HEK293 (cell line): Measurements from ENCODE around the gene TAC3.

Experiments used
- CTCF ChIA-PET: fragments of 350-600 bp; formaldehyde crosslinking; extraction: SDS; loops from one replicate; lab custom pipeline; 2021; ENCODE audit warnings: antibody characterized with exemption; lab: Yijun Ruan, JAX
- POLR2A ChIA-PET: fragments of 300-600 bp; formaldehyde crosslinking; extraction: SDS; loops from one replicate; lab custom pipeline; 2020; ENCODE audit warnings: antibody characterized with exemption, inconsistent platforms; lab: Yijun Ruan, JAX
- H3K27ac ChIP-seq: fragments of 200-500 bp; sonication (Bioruptor generic); 2 replicates; pipeline ENCODE4 v1.5.1; 2014; ENCODE audit warnings: low read depth, low read length, control low read depth, inconsistent platforms; ENCODE audit errors: extremely low read depth
- H3K36me3 ChIP-seq, 2 experiments: fragments of 200-500 bp in 1 of 2; sonication (Bioruptor generic) in 1 of 2; 1 replicate in 1 of 2; 2 replicates in 1 of 2; pipeline ENCODE4 v1.5.1; 2014 to 2017; ENCODE audit warnings: inconsistent platforms in 2 of 2, low read length in 2 of 2; ENCODE audit not compliant: control insufficient read depth in 2 of 2, insufficient read depth in 1 of 2
- H3K4me1 ChIP-seq: fragments of 200-500 bp; sonication (Bioruptor generic); 2 replicates; pipeline ENCODE4 v1.5.1; 2014; ENCODE audit warnings: mild to moderate bottlenecking, low read length, inconsistent platforms; ENCODE audit not compliant: control insufficient read depth, insufficient read depth
- H3K4me3 ChIP-seq: 2 replicates; pipeline ENCODE4 v1.5.1; 2011; ENCODE audit warnings: low read depth, mild to moderate bottlenecking, control low read depth, low read length, moderate library complexity
- H3K9me3 ChIP-seq: fragments of 200-500 bp; sonication (Bioruptor generic); 2 replicates; pipeline ENCODE4 v1.5.1; 2014; ENCODE audit warnings: low read depth, low read length, inconsistent platforms; ENCODE audit not compliant: control insufficient read depth, insufficient read depth
- HOXA7 ChIP-seq: sonication (generic); formaldehyde crosslinking; IDR thresholded peaks from 2 replicates; pipeline ENCODE4 v1.8.1; 2022; ENCODE audit warnings: missing genetic modification reagents, borderline replicate concordance
- KLF1 ChIP-seq: fragments of 450-650 bp; formaldehyde crosslinking; IDR thresholded peaks from 2 replicates; pipeline ENCODE4 v1.5.1; 2016; ENCODE audit warnings: missing biosample characterization, missing genetic modification characterization
- KLF7 ChIP-seq: fragments of 450-650 bp; formaldehyde crosslinking; IDR thresholded peaks from 2 replicates; pipeline ENCODE4 v1.5.1; 2016; ENCODE audit warnings: missing biosample characterization, missing genetic modification characterization, borderline replicate concordance
- MYNN ChIP-seq: fragments of 450-650 bp; formaldehyde crosslinking; IDR thresholded peaks from 2 replicates; pipeline ENCODE4 v1.5.1; 2016; ENCODE audit warnings: missing biosample characterization, missing genetic modification characterization, borderline replicate concordance
- SETDB1 ChIP-seq: IDR thresholded peaks from one replicate; pipeline ENCODE4 v1.6.1; 2017; ENCODE audit warnings: mild to moderate bottlenecking, low read length, moderate library complexity, mixed read lengths; ENCODE audit not compliant: insufficient read length
- ZBTB1 ChIP-seq: fragments of 450-650 bp; formaldehyde crosslinking; IDR thresholded peaks from 2 replicates; pipeline ENCODE4 v1.5.1; 2016; ENCODE audit warnings: missing biosample characterization, missing genetic modification characterization
- ZBTB17 ChIP-seq: fragments of 450-650 bp; formaldehyde crosslinking; IDR thresholded peaks from 2 replicates; pipeline ENCODE4 v1.5.1; 2016; ENCODE audit warnings: missing biosample characterization, missing genetic modification characterization
- ZBTB20 ChIP-seq: fragments of 450-650 bp; formaldehyde crosslinking; IDR thresholded peaks from 2 replicates; pipeline ENCODE4 v1.5.1; 2016; ENCODE audit warnings: missing biosample characterization, missing genetic modification characterization
- ZBTB8A ChIP-seq: fragments of 450-650 bp; formaldehyde crosslinking; IDR thresholded peaks from 2 replicates; pipeline ENCODE4 v1.5.1; 2016; ENCODE audit warnings: missing biosample characterization, missing genetic modification characterization
- ZNF121 ChIP-seq: fragments of 450-650 bp; formaldehyde crosslinking; IDR thresholded peaks from 2 replicates; pipeline ENCODE4 v1.5.1; 2016; ENCODE audit warnings: missing biosample characterization, missing genetic modification characterization
- ZNF175 ChIP-seq: fragments of 450-650 bp; formaldehyde crosslinking; IDR thresholded peaks from 2 replicates; pipeline ENCODE4 v1.5.1; 2016; ENCODE audit warnings: missing biosample characterization, missing genetic modification characterization
- ZNF221 ChIP-seq: fragments of 450-650 bp; formaldehyde crosslinking; IDR thresholded peaks from 2 replicates; pipeline ENCODE4 v1.5.1; 2017; ENCODE audit warnings: missing biosample characterization, missing genetic modification characterization, borderline replicate concordance
- ZNF23 ChIP-seq: fragments of 450-650 bp; formaldehyde crosslinking; IDR thresholded peaks from 2 replicates; pipeline ENCODE4 v1.5.1; 2016; ENCODE audit warnings: missing biosample characterization, missing genetic modification characterization, borderline replicate concordance
- ZNF423 ChIP-seq: fragments of 450-650 bp; formaldehyde crosslinking; IDR thresholded peaks from 2 replicates; pipeline ENCODE4 v1.5.1; 2016; ENCODE audit warnings: missing biosample characterization, missing genetic modification characterization
- ZNF426 ChIP-seq: fragments of 450-650 bp; formaldehyde crosslinking; IDR thresholded peaks from 2 replicates; pipeline ENCODE4 v1.5.1; 2017; ENCODE audit warnings: missing biosample characterization, missing genetic modification characterization, mild to moderate bottlenecking, inconsistent platforms, moderate library complexity
- ZNF510 ChIP-seq: fragments of 450-650 bp; formaldehyde crosslinking; IDR thresholded peaks from 2 replicates; pipeline ENCODE4 v1.5.1; 2018; ENCODE audit warnings: mild to moderate bottlenecking, missing genetic modification characterization, missing biosample characterization; ENCODE audit not compliant: insufficient replicate concordance
- ZNF571 ChIP-seq: fragments of 450-650 bp; formaldehyde crosslinking; IDR thresholded peaks from 2 replicates; pipeline ENCODE4 v1.5.0; 2017; ENCODE audit warnings: missing biosample characterization, missing genetic modification characterization
- ZNF610 ChIP-seq: fragments of 450-650 bp; formaldehyde crosslinking; IDR thresholded peaks from 2 replicates; pipeline ENCODE4 v1.5.1; 2016; ENCODE audit warnings: missing biosample characterization, missing genetic modification characterization, borderline replicate concordance
- ZNF701 ChIP-seq: fragments of 450-650 bp; formaldehyde crosslinking; IDR thresholded peaks from 2 replicates; pipeline ENCODE4 v1.5.1; 2016; ENCODE audit warnings: missing biosample characterization, missing genetic modification characterization
- ZXDB ChIP-seq: fragments of 450-650 bp; formaldehyde crosslinking; IDR thresholded peaks from 2 replicates; pipeline ENCODE4 v1.5.1; 2016; ENCODE audit warnings: missing biosample characterization, missing genetic modification characterization
- TF ChIP-seq, protein P1 (sequence below): fragments of 450-650 bp; formaldehyde crosslinking; IDR thresholded peaks from 2 replicates; pipeline ENCODE4 v1.5.1; 2016; ENCODE audit warnings: missing biosample characterization, missing genetic modification characterization
- TF ChIP-seq, protein P2 (sequence below): fragments of 450-650 bp; formaldehyde crosslinking; IDR thresholded peaks from 2 replicates; pipeline ENCODE4 v1.5.1; 2016; ENCODE audit warnings: missing biosample characterization, missing genetic modification characterization, borderline replicate concordance
- TF ChIP-seq, protein P3 (sequence below): fragments of 450-650 bp; formaldehyde crosslinking; IDR thresholded peaks from 2 replicates; pipeline ENCODE4 v1.5.1; 2016; ENCODE audit warnings: missing biosample characterization, missing genetic modification characterization
- TF ChIP-seq, protein P4 (sequence below): fragments of 450-650 bp; formaldehyde crosslinking; IDR thresholded peaks from 2 replicates; pipeline ENCODE4 v1.5.1; 2017; ENCODE audit warnings: missing biosample characterization, missing genetic modification characterization

TAC3 gene

DNA sequence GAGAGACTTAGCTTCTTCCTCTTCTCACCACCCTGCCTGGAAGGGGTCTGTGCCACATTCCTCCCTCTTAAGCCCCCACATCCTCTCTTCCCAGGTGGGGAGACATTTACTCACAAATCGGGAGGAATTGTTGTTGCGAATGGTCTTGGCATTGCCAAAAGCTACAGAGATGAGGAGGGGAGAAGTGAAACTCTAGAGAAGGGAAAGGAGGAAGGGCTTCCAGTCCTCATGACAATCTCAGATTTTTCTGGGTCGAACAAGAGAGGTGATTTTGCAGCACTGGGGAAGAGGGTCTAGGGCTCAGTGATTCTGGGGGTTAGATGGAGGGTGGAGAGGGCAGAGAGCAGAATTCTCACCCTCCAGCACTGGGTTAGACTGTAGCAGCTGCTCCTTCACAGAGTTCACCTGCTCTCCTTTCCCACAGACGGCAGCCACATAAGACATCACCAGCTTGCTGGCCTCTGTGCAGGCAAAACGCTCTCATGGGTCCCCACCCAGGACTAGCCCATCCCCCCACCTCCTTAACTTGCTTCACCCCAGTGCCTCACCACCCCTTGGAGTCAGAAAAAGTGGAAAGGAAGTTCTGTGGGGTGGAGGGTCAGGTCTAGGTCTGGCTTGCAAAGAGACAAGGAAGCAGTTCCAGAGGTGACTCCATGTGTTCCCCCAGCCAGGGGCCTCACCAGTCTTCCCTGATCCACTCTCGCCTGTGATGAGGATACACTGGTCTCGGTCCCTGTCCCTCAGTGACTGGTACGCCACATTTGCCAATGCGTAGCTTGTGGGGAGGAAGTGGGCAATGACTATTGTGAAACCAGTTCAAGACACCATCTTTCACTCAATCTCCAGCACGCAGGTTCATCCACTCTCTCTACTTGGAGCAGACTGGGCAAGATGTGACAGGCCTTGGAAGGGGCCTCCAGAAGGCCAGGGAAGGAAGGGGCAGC, 30.9 kb upstream of the TAC3 start:
- no peaks in the 10 kb centered on the region for H3K4me1 ChIP-seq
- TF ChIP-seq ZBTB20 (no peak), SETDB1 (no peak), KLF7 (tag by site-specific recombination) (no peak), ZNF175 (tag by site-specific recombination) (no peak), ZBTB17 (no peak), ZNF701 (no peak), HOXA7 (CRISPR knock-in tag) (no peak), KLF1 (no peak), ZNF426 (tag by site-specific recombination) (no peak), ZNF423 (no peak), ZNF510 (no peak), ZNF221 (tag by site-specific recombination) (no peak), ZNF610 (tag by site-specific recombination) (no peak), ZXDB (no peak), ZBTB1 (no peak)
- TF ChIP-seq, protein P1, sequence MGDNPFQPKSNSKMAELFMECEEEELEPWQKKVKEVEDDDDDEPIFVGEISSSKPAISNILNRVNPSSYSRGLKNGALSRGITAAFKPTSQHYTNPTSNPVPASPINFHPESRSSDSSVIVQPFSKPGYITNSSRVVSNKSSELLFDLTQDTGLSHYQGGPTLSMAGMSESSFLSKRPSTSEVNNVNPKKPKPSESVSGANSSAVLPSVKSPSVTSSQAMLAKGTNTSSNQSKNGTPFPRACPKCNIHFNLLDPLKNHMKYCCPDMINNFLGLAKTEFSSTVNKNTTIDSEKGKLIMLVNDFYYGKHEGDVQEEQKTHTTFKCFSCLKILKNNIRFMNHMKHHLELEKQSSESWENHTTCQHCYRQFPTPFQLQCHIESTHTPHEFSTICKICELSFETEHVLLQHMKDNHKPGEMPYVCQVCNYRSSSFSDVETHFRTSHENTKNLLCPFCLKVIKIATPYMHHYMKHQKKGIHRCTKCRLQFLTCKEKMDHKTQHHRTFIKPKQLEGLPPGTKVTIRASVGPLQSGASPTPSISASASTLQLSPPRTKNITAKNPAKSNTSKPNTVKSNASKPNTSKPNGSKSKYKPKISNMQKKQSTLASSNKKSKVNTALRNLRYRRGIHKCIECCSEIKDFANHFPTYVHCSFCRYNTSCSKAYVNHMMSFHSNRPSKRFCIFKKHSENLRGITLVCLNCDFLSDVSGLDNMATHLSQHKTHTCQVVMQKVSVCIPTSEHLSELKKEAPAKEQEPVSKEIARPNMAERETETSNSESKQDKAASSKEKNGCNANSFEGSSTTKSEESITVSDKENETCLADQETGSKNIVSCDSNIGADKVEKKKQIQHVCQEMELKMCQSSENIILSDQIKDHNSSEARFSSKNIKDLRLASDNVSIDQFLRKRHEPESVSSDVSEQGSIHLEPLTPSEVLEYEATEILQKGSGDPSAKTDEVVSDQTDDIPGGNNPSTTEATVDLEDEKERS (tag by site-specific recombination), result no peak
- TF ChIP-seq, protein P2, sequence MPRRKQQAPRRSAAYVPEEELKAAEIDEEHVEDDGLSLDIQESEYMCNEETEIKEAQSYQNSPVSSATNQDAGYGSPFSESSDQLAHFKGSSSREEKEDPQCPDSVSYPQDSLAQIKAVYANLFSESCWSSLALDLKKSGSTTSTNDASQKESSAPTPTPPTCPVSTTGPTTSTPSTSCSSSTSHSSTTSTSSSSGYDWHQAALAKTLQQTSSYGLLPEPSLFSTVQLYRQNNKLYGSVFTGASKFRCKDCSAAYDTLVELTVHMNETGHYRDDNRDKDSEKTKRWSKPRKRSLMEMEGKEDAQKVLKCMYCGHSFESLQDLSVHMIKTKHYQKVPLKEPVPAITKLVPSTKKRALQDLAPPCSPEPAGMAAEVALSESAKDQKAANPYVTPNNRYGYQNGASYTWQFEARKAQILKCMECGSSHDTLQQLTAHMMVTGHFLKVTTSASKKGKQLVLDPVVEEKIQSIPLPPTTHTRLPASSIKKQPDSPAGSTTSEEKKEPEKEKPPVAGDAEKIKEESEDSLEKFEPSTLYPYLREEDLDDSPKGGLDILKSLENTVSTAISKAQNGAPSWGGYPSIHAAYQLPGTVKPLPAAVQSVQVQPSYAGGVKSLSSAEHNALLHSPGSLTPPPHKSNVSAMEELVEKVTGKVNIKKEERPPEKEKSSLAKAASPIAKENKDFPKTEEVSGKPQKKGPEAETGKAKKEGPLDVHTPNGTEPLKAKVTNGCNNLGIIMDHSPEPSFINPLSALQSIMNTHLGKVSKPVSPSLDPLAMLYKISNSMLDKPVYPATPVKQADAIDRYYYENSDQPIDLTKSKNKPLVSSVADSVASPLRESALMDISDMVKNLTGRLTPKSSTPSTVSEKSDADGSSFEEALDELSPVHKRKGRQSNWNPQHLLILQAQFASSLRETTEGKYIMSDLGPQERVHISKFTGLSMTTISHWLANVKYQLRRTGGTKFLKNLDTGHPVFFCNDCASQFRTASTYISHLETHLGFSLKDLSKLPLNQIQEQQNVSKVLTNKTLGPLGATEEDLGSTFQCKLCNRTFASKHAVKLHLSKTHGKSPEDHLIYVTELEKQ (tag by site-specific recombination), result no peak
- TF ChIP-seq, all 188 proteins: peak for 0
- ChIA-PET CTCF (interaction anchor here (0.6 to 2.8 kb wide), 9 partner anchors 15 to 146 kb away, joined by 3 to 12 read pairs (median 3); no protein-coding TSS in a partner anchor), POLR2A (no interaction called here)
- no peaks in the 10 kb centered on the region for H3K9me3 ChIP-seq
- H3K36me3 ChIP-seq, result no peaks in the 10 kb centered on the region
- H3K27ac ChIP-seq, result no peak overlapping the region
- no peak overlapping the region for H3K4me3 ChIP-seq

DNA sequence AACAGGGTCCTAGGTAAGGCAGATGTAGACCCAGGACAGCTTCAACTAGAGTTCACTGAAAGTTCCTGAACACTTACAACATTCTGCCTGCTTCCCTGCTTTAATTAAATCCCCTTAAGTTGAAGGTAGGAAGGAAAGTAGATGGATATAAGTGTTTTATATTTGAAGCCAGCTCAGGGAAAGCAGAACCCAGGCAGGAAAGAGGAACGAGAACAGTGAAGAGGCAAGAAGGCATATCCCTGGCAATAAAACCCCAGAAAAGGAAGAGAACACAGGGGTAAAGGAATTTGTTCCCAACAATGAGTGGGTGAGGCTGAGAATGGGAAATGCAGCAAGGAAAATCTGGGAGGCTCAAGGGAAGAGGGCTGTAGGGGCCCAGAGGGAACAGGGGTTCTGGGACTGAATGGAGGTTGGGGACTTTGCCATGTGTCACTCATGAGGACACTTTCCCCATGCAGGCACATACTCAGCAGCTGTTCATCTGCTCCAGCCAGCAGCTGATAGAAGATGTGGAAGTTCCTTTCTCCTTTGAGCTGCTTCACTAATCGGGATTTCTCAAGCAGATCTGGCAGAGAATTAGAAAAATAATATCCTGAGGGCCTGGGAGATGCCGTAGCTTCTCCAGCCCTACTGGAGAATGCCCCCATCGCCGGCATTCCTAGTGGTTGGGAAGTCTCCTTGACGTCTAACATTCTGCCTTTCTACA, 29.9 kb upstream of the TAC3 start:
- no peaks in the 10 kb centered on the region for H3K4me1 ChIP-seq
- POLR2A ChIA-PET, result no interaction called here
- no peaks in the 10 kb centered on the region for H3K36me3 ChIP-seq
- CTCF ChIA-PET, result interaction anchor here (0.6 to 2.8 kb wide), 6 partner anchors 16 to 177 kb away, joined by 3 to 12 read pairs (median 4); no protein-coding TSS in a partner anchor
- H3K27ac ChIP-seq, result no peak overlapping the region
- H3K4me3 ChIP-seq, result no peak overlapping the region
- no peaks in the 10 kb centered on the region for H3K9me3 ChIP-seq
- TF ChIP-seq MYNN, result no peak
- TF ChIP-seq ZNF121 (tag by site-specific recombination), result no peak
- TF ChIP-seq, protein P3, sequence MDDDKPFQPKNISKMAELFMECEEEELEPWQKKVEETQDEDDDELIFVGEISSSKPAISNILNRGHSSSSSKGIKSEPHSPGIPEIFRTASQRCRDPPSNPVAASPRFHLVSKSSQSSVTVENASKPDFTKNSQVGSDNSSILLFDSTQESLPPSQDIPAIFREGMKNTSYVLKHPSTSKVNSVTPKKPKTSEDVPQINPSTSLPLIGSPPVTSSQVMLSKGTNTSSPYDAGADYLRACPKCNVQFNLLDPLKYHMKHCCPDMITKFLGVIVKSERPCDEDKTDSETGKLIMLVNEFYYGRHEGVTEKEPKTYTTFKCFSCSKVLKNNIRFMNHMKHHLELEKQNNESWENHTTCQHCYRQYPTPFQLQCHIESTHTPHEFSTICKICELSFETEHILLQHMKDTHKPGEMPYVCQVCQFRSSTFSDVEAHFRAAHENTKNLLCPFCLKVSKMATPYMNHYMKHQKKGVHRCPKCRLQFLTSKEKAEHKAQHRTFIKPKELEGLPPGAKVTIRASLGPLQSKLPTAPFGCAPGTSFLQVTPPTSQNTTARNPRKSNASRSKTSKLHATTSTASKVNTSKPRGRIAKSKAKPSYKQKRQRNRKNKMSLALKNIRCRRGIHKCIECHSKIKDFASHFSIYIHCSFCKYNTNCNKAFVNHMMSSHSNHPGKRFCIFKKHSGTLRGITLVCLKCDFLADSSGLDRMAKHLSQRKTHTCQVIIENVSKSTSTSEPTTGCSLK, result no peak
- no peak for TF ChIP-seq ZBTB8A (tag by site-specific recombination)
- TF ChIP-seq ZNF571 (tag by site-specific recombination), result no peak
- TF ChIP-seq, protein P4, sequence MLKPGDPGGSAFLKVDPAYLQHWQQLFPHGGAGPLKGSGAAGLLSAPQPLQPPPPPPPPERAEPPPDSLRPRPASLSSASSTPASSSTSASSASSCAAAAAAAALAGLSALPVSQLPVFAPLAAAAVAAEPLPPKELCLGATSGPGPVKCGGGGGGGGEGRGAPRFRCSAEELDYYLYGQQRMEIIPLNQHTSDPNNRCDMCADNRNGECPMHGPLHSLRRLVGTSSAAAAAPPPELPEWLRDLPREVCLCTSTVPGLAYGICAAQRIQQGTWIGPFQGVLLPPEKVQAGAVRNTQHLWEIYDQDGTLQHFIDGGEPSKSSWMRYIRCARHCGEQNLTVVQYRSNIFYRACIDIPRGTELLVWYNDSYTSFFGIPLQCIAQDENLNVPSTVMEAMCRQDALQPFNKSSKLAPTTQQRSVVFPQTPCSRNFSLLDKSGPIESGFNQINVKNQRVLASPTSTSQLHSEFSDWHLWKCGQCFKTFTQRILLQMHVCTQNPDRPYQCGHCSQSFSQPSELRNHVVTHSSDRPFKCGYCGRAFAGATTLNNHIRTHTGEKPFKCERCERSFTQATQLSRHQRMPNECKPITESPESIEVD (tag by site-specific recombination), result no peak
- TF ChIP-seq ZNF23, result no peak
